HepG2 (cell line): Measurements from ENCODE around the gene CMTM8. TPM values are rescaled to one million over a fixed set of nuclear protein-coding genes. Genes with fewer than 3 reads are reported as not detected.

ENCODE experiments used
- ARNT2 ChIP-seq: sonication (generic); formaldehyde crosslinking; IDR thresholded peaks from 2 replicates; pipeline ENCODE4 v1.8.0; 2022; ENCODE audit warnings: mild to moderate bottlenecking, low read depth, missing genetic modification reagents, moderate library complexity
- ATF6 ChIP-seq: sonication (generic); formaldehyde crosslinking; conservative IDR thresholded peaks from 2 replicates; pipeline ENCODE4 v1.4.0; 2020; ENCODE audit warnings: missing genetic modification reagents
- BATF2 ChIP-seq: sonication (generic); formaldehyde crosslinking; IDR thresholded peaks from 2 replicates; pipeline ENCODE4 v1.8.0; 2022; ENCODE audit warnings: mild to moderate bottlenecking, missing genetic modification reagents, moderate library complexity
- CBX2 ChIP-seq, 2 experiments: fragments of 200-600 bp in 1 of 2; sonication (generic); formaldehyde crosslinking in 1 of 2; IDR thresholded peaks; 2 replicates each; pipeline versions ENCODE4 v1.7.0 to v1.8.1; 2018 to 2022; ENCODE audit warnings: low read depth in 2 of 2, low read length in 1 of 2, mild to moderate bottlenecking in 1 of 2, missing genetic modification reagents in 1 of 2
- CREB1 ChIP-seq, 2 experiments: fragments of 450-650 bp in 1 of 2; IDR thresholded peaks; 2 replicates each; pipeline ENCODE4 v1.6.1; 2016 to 2017; ENCODE audit warnings: control low read depth in 1 of 2, mild to moderate bottlenecking in 1 of 2, missing compliant biosample characterization in 1 of 2, missing genetic modification characterization in 1 of 2
- GMEB1 ChIP-seq: sonication (generic); formaldehyde crosslinking; IDR thresholded peaks from 2 replicates; pipeline ENCODE4 v1.5.1; 2020; ENCODE audit warnings: missing genetic modification reagents, mild to moderate bottlenecking, borderline replicate concordance
- GTF2F1 ChIP-seq: fragments of 150-350 bp; IDR thresholded peaks from 2 replicates; pipeline ENCODE4 v1.6.1; 2014; ENCODE audit warnings: low read length
- KLF13 ChIP-seq: sonication (generic); formaldehyde crosslinking; IDR thresholded peaks from 2 replicates; pipeline ENCODE4 v1.4.0; 2020; ENCODE audit warnings: mild to moderate bottlenecking, missing genetic modification reagents
- MXD1 ChIP-seq: sonication (generic); formaldehyde crosslinking; IDR thresholded peaks from 2 replicates; pipeline ENCODE4 v1.4.0; 2020; ENCODE audit warnings: mild to moderate bottlenecking, missing genetic modification reagents
- MXD4 ChIP-seq: IDR thresholded peaks from 2 replicates; pipeline ENCODE4 v1.6.1; 2016; ENCODE audit warnings: mild to moderate bottlenecking, missing biosample characterization, missing genetic modification reagents
- NFE2L1 ChIP-seq: sonication (generic); formaldehyde crosslinking; IDR thresholded peaks from 2 replicates; pipeline ENCODE4 v1.4.0; 2020; ENCODE audit warnings: missing genetic modification reagents, mild to moderate bottlenecking, borderline replicate concordance
- NFKB2 ChIP-seq: sonication (generic); formaldehyde crosslinking; IDR thresholded peaks from 2 replicates; pipeline ENCODE4 v1.4.0; 2020; ENCODE audit warnings: missing genetic modification reagents, borderline replicate concordance
- NR2F6 ChIP-seq, 2 experiments: IDR thresholded peaks; 2 replicates each; pipeline ENCODE4 v1.6.1; 2016; ENCODE audit warnings: antibody characterized with exemption in 1 of 2, mild to moderate bottlenecking in 1 of 2
- POLR2A ChIP-seq, 2 experiments: IDR thresholded peaks; 2 replicates each; pipeline ENCODE4 v1.6.1; 2011; ENCODE audit warnings: low read depth in 2 of 2, low read length in 2 of 2, mild to moderate bottlenecking in 1 of 2, moderate library complexity in 1 of 2; ENCODE audit not compliant: insufficient read depth in 1 of 2
- RBM22 ChIP-seq: fragments of 200-400 bp; formaldehyde crosslinking; optimal IDR thresholded peaks from 2 replicates; pipeline ENCODE3; 2017; ENCODE audit warnings: mild to moderate bottlenecking, low read length, moderate library complexity
- RXRB ChIP-seq: IDR thresholded peaks from 2 replicates; pipeline ENCODE4 v1.6.1; 2016; ENCODE audit warnings: borderline replicate concordance, missing genetic modification reagents, missing compliant biosample characterization
- SNAI1 ChIP-seq: sonication (generic); formaldehyde crosslinking; IDR thresholded peaks from 2 replicates; pipeline ENCODE4 v1.5.0; 2020; ENCODE audit warnings: mild to moderate bottlenecking, missing genetic modification reagents, borderline replicate concordance
- TOPORS ChIP-seq: sonication (generic); formaldehyde crosslinking; IDR thresholded peaks from 2 replicates; pipeline ENCODE4 v1.8.0; 2023; ENCODE audit warnings: mild to moderate bottlenecking, missing genetic modification reagents
- ZNF101 ChIP-seq: sonication (generic); formaldehyde crosslinking; IDR thresholded peaks from 2 replicates; pipeline ENCODE4 v1.4.0; 2020; ENCODE audit warnings: mild to moderate bottlenecking, low read depth, missing genetic modification reagents, borderline replicate concordance
- ZNF205 ChIP-seq: IDR thresholded peaks from 2 replicates; pipeline ENCODE4 v1.6.1; 2018; ENCODE audit warnings: missing biosample characterization, missing genetic modification reagents
- ZNF562 ChIP-seq: sonication (generic); formaldehyde crosslinking; IDR thresholded peaks from 2 replicates; pipeline ENCODE4 v1.8.0; 2022; ENCODE audit warnings: missing genetic modification reagents, borderline replicate concordance
- ZNF615 ChIP-seq: sonication (generic); formaldehyde crosslinking; IDR thresholded peaks from 2 replicates; pipeline ENCODE4 v1.5.0; 2020; ENCODE audit warnings: mild to moderate bottlenecking, missing genetic modification reagents, borderline replicate concordance
- ZNF839 ChIP-seq: sonication (generic); formaldehyde crosslinking; IDR thresholded peaks from 2 replicates; pipeline ENCODE4 v1.4.0; 2020; ENCODE audit warnings: missing genetic modification reagents, mild to moderate bottlenecking, borderline replicate concordance
- ZNF841 ChIP-seq: sonication (generic); formaldehyde crosslinking; IDR thresholded peaks from 2 replicates; pipeline ENCODE4 v1.8.1; 2023; ENCODE audit warnings: missing genetic modification reagents, borderline replicate concordance
- ZSCAN31 ChIP-seq: sonication (generic); formaldehyde crosslinking; IDR thresholded peaks from 2 replicates; pipeline ENCODE4 v1.5.0; 2020; ENCODE audit warnings: low read depth, mild to moderate bottlenecking, missing genetic modification reagents
- polyA plus RNA-seq, 8 experiments: library from polyadenylated mRNA; depleted of rRNA in 3 of 8; stranded (reverse) in 7 of 8; unstranded in 1 of 8; fragments of >200 nt; fragmentation: Illumina TruSeq in 4 of 8; extraction: Trizol in 4 of 8; gene quantifications; 2 replicates each; pipeline versions ENCODE4 v1.2.1 to v1.2.3, GENCODE V29; 2011 to 2016; ENCODE audit warnings: low read depth in 4 of 8, missing spikeins in 1 of 8, mixed read lengths in 1 of 8; ENCODE audit not compliant: insufficient read depth in 1 of 8
- total RNA-seq, 5 experiments: library from RNA; depleted of rRNA; stranded (reverse); fragments of >200 nt; fragmentation: Illumina TruSeq; extraction: Trizol; gene quantifications; 2 replicates each; pipeline ENCODE4 v1.2.3, GENCODE V29; 2016; ENCODE audit warnings: low read depth in 1 of 5

Gene CMTM8
- total and polyA plus RNA-seq, 2 of the 13 experiments (the other 11 are each of a cell fraction or from before 2014, with no cell fraction given) = 8.9 to 15.8 TPM

GRCh38 chr3:32401556-32402081 is 163.1 kb downstream of the CMTM8 start (continued):
- TF ChIP-seq ZNF839 (CRISPR knock-in tag) (0 out of 2 replicates have a peak, but pooled peaks have one; percentile 59), TOPORS (peak; percentile 80), NFKB2 (peak; percentile 90; the same call in 1 of the 2 replicates), MXD1 (CRISPR knock-in tag) (peak; percentile 86), ARNT2 (peak; percentile 89), NR2F6 (IDR thresholded peaks at IDR 0.05) (no peak), NR2F6 (CRISPR knock-in tag; IDR thresholded peaks at IDR 0.05) (no peak), BATF2 (CRISPR knock-in tag) (no peak), CREB1 (IDR thresholded peaks at IDR 0.05) (no peak), CREB1 (CRISPR knock-in tag; IDR thresholded peaks at IDR 0.05) (no peak), GMEB1 (CRISPR knock-in tag) (peak; percentile 40; the same call in 1 of the 2 replicates), CBX2 (IDR thresholded peaks at IDR 0.05; ENCODE audit: low read depth, low read length) (no peak), CBX2 (CRISPR knock-in tag; IDR thresholded peaks at IDR 0.05; ENCODE audit: low read depth) (no peak), ZNF562 (CRISPR knock-in tag) (no peak), MXD4 (CRISPR knock-in tag) (peak; percentile 88), ZSCAN31 (CRISPR knock-in tag) (no peak; the same call in none of the 2 replicates), POLR2A (IDR thresholded peaks at IDR 0.05; ENCODE audit: insufficient read depth in 1 of 2, low read depth in 2 of 2, low read length in 2 of 2) (peak in 1 of 2 experiments; percentile 33; a peak in 1 of 4 replicates), ZNF615 (no peak), KLF13 (CRISPR knock-in tag) (no peak), NFE2L1 (CRISPR knock-in tag) (no peak), GTF2F1 (no peak), ZNF841 (CRISPR knock-in tag) (no peak), RXRB (CRISPR knock-in tag) (peak; percentile 12; the same call in 1 of the 2 replicates), ZNF101 (no peak), ZNF205 (CRISPR knock-in tag) (peak; percentile 27; the same call in 1 of the 2 replicates), SNAI1 (CRISPR knock-in tag) (0 out of 2 replicates have a peak, but pooled peaks have one; percentile 72), RBM22 (no peak), ATF6 (CRISPR knock-in tag) (no peak)
